ENCODE measurements around the gene MPND. TPM values are rescaled to one million over a fixed set of nuclear protein-coding genes. Genes with fewer than 3 reads are reported as not detected.

Gene MPND
- total and polyA plus RNA-seq, 2 of the 13 experiments (the other 11 are each of a cell fraction or from before 2014, with no cell fraction given) = 10.8 to 15.8 TPM

GRCh38 chr19:4297901-4298809 lies 45.2 kb upstream of the MPND start (continued):
- TF ChIP-seq SKIL (CRISPR knock-in tag; IDR thresholded peaks at IDR 0.05; ENCODE audit: borderline replicate concordance) (no peak), YEATS2 (CRISPR knock-in tag; IDR thresholded peaks at IDR 0.05; ENCODE audit: borderline replicate concordance) (no peak), ZNF790 (CRISPR knock-in tag; IDR thresholded peaks at IDR 0.05; ENCODE audit: borderline replicate concordance) (no peak), ATF6 (CRISPR knock-in tag; conservative IDR thresholded peaks at IDR 0.05) (no peak), TOE1 (CRISPR knock-in tag; IDR thresholded peaks at IDR 0.05) (no peak), DBP (CRISPR knock-in tag; IDR thresholded peaks at IDR 0.05; ENCODE audit: not compliant biosample characterization) (no peak), ZNF589 (CRISPR knock-in tag; conservative IDR thresholded peaks at IDR 0.05) (no peak), ZNF44 (CRISPR knock-in tag; IDR thresholded peaks at IDR 0.05) (no peak), DMAP1 (CRISPR knock-in tag; IDR thresholded peaks at IDR 0.05) (no peak), ETV6 (CRISPR knock-in tag; conservative IDR thresholded peaks at IDR 0.05) (no peak)
- TF ChIP-seq, protein P1, sequence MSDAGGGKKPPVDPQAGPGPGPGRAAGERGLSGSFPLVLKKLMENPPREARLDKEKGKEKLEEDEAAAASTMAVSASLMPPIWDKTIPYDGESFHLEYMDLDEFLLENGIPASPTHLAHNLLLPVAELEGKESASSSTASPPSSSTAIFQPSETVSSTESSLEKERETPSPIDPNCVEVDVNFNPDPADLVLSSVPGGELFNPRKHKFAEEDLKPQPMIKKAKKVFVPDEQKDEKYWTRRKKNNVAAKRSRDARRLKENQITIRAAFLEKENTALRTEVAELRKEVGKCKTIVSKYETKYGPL (CRISPR knock-in tag; IDR thresholded peaks at IDR 0.05) = no peak
- TF ChIP-seq, protein P2, sequence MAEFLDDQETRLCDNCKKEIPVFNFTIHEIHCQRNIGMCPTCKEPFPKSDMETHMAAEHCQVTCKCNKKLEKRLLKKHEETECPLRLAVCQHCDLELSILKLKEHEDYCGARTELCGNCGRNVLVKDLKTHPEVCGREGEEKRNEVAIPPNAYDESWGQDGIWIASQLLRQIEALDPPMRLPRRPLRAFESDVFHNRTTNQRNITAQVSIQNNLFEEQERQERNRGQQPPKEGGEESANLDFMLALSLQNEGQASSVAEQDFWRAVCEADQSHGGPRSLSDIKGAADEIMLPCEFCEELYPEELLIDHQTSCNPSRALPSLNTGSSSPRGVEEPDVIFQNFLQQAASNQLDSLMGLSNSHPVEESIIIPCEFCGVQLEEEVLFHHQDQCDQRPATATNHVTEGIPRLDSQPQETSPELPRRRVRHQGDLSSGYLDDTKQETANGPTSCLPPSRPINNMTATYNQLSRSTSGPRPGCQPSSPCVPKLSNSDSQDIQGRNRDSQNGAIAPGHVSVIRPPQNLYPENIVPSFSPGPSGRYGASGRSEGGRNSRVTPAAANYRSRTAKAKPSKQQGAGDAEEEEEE (CRISPR knock-in tag; IDR thresholded peaks at IDR 0.05; ENCODE audit: borderline replicate concordance) = no peak
- TF ChIP-seq, protein P3, sequence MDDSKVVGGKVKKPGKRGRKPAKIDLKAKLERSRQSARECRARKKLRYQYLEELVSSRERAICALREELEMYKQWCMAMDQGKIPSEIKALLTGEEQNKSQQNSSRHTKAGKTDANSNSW (CRISPR knock-in tag; IDR thresholded peaks at IDR 0.05; ENCODE audit: borderline replicate concordance) = no peak
- TF ChIP-seq, protein P4, sequence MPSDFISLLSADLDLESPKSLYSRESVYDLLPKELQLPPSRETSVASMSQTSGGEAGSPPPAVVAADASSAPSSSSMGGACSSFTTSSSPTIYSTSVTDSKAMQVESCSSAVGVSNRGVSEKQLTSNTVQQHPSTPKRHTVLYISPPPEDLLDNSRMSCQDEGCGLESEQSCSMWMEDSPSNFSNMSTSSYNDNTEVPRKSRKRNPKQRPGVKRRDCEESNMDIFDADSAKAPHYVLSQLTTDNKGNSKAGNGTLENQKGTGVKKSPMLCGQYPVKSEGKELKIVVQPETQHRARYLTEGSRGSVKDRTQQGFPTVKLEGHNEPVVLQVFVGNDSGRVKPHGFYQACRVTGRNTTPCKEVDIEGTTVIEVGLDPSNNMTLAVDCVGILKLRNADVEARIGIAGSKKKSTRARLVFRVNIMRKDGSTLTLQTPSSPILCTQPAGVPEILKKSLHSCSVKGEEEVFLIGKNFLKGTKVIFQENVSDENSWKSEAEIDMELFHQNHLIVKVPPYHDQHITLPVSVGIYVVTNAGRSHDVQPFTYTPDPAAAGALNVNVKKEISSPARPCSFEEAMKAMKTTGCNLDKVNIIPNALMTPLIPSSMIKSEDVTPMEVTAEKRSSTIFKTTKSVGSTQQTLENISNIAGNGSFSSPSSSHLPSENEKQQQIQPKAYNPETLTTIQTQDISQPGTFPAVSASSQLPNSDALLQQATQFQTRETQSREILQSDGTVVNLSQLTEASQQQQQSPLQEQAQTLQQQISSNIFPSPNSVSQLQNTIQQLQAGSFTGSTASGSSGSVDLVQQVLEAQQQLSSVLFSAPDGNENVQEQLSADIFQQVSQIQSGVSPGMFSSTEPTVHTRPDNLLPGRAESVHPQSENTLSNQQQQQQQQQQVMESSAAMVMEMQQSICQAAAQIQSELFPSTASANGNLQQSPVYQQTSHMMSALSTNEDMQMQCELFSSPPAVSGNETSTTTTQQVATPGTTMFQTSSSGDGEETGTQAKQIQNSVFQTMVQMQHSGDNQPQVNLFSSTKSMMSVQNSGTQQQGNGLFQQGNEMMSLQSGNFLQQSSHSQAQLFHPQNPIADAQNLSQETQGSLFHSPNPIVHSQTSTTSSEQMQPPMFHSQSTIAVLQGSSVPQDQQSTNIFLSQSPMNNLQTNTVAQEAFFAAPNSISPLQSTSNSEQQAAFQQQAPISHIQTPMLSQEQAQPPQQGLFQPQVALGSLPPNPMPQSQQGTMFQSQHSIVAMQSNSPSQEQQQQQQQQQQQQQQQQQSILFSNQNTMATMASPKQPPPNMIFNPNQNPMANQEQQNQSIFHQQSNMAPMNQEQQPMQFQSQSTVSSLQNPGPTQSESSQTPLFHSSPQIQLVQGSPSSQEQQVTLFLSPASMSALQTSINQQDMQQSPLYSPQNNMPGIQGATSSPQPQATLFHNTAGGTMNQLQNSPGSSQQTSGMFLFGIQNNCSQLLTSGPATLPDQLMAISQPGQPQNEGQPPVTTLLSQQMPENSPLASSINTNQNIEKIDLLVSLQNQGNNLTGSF (CRISPR knock-in tag; IDR thresholded peaks at IDR 0.05) = no peak

Data from HepG2 (cell line).